DLD1 (cell line): ENCODE data around the gene PACSIN3.
"Not testable (repeated sequence)": the region's sequence is repeated elsewhere in the genome, so short reads cannot be mapped to it uniquely, and the experiment has no call there.

Experiments used
- in situ Hi-C: cut with HindIII; loops from 2 replicates; pipeline ENCODE4 v1.10.0; 2017; ENCODE audit warnings: low sequenced_read_pairs

Gene PACSIN3

DNA sequence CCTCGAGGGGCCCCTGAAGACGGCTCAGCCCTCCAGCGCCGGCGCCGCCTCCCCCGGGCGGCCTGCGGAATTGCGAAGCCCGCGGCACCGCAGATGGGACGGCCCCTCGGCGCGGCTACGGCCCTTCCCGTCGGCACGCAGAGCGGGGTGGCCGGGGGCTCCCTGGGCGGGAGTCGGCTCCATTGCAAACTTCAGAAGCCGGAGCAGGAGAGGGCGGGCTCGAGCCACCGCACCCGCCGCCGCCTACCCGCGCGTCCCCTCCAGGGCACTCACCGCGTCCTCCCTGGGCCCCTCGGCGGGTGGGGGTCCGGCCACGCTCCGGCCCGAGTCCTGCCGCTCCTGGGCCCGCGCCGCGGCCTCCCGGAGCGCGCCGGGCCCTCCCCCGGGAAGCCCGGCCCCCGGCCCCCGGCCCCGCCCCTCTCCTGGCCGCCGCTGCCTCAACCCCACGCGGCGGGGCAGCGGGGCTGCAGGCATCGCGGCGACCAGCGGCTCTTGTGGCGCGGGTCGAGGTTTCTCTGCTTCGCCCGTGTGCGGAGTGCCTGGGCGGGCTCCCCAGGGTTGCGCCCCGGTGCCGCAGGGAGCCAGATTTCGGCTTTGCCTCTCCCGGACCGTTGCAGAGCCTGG, at the start of gene PACSIN3:
Gene PACSIN3, minus strand, starts transcription at position 359 of the 624 bp plus-strand sequence. CDS start 3,707 bp downstream, outside the sequence.
- in situ Hi-C loops, result no loop called here

- in situ Hi-C loops, result no loop called here
These were observed 48.9 kb upstream of the PACSIN3 start for GRCh38 chr11:47235163-47235562.

GRCh38 chr11:47234669-47235100, 48.5 kb upstream of the PACSIN3 start:
- in situ Hi-C loops, result loop anchor here (5.0 kb wide), 1 partner anchor 98 kb away; no protein-coding TSS in a partner anchor

- in situ Hi-C loops, result loop anchor here (5.0 kb wide), 1 partner anchor 98 kb away; no protein-coding TSS in a partner anchor
These were observed 47.9 kb upstream of the PACSIN3 start for GRCh38 chr11:47233989-47234668.

GRCh38 chr11:47233051-47233450, 46.8 kb upstream of the PACSIN3 start:
- in situ Hi-C loops, result loop anchor here (5.0 kb wide), 1 partner anchor 99 kb away; no protein-coding TSS in a partner anchor

DNA sequence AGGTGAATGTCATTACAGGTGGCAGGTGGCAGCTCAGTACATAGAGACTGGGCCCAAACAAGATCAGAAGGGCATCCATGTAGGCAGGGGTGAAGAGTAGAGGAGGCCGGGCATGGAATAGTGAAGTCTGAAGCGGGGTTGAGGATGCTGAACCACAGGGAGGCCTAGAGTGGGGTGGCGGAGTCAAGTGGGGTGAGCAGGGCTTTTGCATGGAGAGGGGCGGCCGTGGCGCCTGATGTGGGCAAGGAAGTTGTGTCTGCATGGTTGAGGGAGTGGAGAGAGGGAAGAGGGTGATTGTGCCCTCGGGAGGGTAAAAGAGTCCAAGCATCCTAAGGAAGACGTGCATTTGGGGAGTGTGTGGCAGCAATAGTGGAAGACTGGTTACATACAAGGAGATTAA, 42.9 kb upstream of the PACSIN3 start:
- in situ Hi-C loops, result no loop called here

GRCh38 chr11:47225552-47226400, 39.5 kb upstream of the PACSIN3 start:
- in situ Hi-C loops, result no loop called here

GRCh38 chr11:47222696-47223095, 36.5 kb upstream of the PACSIN3 start:
- in situ Hi-C loops, result no loop called here

DNA sequence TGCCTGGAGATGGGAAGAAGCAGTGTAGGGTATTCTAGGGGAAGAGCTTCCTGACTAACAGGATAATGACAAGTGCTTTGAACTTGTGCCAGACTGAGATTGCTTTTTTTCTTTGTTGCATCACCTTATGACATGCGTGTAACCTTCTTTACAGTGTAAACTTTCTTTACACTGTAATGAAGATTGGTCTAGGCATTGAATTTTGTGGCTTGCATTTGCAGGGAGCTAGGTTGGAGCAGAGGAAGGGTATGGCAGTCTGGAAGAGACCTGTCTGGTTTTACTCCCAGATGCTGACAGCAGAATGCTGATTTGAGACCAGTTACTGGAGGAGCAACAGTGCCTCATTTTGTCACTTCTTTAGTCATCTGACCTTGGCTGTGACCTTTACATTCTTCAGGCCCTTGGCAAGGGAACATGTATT, 34.2 kb upstream of the PACSIN3 start:
- in situ Hi-C loops, result no loop called here

- in situ Hi-C loops, result no loop called here
These were observed 30.0 kb upstream of the PACSIN3 start for GRCh38 chr11:47216121-47216798.

- in situ Hi-C loops, result no loop called here
These were observed 29.2 kb upstream of the PACSIN3 start for GRCh38 chr11:47215366-47215910.

DNA sequence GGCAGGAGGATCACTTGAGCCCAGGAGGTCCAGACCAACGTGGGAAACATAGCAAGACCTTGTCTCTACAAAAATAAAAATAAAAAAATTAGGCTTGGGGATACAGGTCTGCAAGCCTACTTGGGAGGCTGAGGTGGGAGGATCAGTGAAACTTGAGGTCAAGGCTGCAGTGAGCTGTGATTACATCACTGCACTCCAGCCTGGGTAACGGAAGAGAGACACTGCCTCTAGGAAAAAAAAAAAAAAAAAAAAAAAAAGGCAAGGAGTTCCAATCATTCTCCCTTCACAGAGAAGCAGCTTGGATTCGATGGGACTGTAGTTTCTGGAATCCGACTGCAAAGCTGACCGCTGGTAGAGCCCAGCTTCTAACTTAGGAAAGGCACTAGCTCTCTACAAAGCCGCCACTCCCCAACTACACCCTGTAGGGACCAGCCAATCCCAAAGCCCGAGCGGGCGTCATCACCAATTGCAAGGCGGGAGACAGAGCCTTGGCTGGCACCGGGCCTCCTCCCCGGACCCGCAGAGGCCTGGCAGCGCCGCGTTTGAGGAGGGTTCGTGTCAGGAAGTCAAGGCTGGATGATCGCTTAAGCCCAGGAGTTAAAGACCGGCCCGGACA, 27.8 kb upstream of the PACSIN3 start:
- in situ Hi-C loops, result no loop called here

DNA sequence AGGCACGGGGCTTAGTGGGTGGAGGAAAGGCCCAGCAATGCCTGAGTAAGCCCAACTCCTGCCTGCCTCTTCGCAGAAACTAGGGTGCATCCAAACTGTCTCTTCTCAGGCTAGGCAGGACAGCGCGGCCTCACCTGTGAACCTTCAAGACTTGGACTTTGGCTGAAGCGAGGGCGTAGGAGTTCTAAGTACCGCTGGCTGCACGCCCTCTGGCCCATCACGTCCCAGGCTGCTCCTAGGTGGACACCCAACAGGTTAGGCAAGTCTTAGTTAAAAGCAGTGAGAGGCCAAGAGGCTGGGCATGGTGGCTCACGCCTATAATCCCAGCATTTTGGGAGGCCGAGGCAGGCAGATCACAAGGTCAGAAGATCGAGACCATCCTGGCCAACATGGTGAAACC, 26.7 kb upstream of the PACSIN3 start:
- in situ Hi-C loops, result no loop called here

GRCh38 chr11:47208628-47209027, 22.4 kb upstream of the PACSIN3 start:
- in situ Hi-C loops, result no loop called here

DNA sequence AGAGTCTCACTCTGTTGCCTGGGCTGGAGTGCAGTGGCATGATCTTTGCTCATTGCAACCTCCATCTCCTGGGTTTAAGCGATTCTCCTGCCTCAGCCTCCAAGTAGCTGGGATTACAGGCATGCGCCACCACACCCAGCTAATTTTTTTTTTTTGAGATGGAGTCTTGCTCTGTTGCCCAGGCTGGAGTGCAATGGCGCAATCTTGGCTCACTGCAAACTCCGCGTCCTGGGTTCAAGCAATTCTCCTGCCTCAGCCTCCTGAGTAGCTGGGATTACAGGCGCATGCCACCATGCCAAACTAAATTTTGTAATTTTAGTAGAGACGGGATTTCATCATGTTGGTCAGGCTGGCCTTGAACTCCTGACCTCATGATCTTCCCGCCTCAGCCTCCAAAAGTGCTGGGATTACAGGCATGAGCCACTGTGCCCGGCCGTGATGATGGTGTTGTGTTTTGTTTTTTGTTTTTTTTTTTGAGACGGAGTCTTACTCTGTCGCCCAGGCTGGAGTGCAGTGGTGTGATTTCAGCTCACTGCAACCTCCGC, 21.8 kb upstream of the PACSIN3 start:
- in situ Hi-C loops, result not testable (repeated sequence)

DNA sequence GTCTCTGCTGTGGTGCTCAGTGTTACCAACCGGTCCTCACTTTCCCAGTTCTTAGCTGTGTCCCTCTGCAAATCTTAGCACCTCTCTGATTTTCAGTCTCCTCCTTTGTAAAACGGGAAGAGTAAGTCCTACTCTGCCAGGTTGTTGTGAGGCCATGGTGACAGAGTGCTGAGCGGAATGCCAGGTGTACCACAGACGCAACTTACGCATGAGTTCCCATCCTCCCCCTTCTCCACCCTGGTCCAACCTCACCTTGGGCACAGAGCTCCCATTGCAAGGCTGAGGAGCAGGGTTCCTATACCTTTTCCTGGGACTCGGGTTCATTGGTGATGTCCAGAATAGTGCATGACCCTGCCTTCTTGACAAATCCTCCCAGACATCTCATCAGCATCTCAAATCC, 21.2 kb upstream of the PACSIN3 start:
- in situ Hi-C loops, result no loop called here

DNA sequence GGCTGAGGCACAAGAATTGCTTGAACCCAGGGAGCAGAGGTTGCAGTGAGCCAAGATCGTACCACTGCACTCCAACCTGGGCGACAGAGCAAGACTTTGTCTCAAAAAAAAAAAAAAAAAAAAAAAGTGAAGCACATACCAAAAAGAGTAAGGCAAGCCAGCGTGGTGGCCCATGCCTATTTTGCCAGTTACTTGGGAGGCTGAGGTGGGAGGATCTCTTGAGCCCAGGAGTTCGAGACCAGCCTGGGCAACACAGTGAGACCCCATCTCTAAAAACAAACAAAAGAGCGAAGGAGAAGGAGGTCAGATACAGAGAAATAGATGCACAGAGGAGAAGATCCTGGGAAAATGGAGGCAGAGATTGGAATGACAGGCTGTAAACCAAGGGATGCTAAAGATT, 20.3 kb upstream of the PACSIN3 start:
- in situ Hi-C loops, result not testable (repeated sequence)

DNA sequence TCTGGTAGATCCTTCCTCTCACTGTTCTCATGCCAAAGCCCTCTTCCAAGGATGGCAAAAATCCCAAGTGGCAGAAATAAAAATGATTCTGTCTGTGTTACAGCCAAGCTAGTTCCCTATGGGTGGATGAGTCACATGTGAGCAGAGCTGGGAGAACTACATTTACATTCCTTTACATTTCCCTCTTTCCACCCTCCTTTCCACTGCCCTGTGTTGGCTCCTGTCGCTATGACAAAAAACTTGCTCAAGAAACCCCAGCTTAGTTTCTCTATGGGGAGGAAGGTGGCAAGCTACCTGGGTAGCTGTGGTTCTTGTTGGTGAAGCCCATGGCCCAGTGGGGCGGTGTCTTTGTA, 18.4 kb upstream of the PACSIN3 start:
- in situ Hi-C loops, result no loop called here

DNA sequence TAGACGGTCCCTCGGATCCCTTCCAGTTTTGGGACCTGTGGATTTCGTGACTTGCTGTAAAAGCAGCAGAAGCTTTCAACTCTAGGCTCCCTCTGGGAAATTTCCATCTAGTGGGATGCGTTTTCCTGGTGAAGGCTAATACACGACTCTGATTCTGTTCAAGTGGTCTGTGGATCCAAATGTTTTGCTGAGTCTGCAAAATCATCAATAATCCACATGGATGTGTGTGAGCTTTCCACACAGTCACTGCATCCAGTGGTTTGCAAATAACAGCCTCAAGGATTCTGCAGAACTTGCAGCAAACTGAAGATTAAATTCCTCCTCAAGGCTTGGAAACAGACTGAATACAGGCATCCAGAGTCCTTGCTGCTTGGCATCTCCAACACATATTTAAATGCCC, 16.3 kb upstream of the PACSIN3 start:
- in situ Hi-C loops, result no loop called here

DNA sequence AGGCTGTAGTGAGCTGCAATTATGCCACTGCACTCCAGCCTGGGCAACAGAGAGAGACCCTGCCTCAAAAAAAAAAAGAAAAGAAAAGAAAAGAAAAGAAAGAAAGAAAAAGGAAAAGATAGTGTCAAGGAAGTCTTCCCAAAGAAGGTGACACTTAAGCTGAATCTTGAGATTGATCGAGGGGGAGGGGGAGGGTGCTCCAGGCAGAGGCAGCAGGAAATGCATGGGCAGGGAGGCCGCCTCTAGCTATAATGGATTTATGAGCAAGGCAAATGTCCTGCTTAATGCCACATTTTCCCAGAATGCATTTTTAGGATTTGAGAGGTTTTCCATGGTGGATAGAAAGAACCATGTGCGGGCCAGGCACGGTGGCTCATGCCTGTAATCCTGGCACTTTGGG, 14.8 kb upstream of the PACSIN3 start:
- in situ Hi-C loops, result no loop called here
